Colonic mucosa (tissue), 4 donors: ENCODE measurements around the gene IFRD2. TPM values are rescaled to one million over a fixed set of nuclear protein-coding genes. Genes with fewer than 3 reads are reported as not detected.

ENCODE experiments used
- DNase-seq: peaks from one replicate; pipeline ENCODE4 v3.0.0-alpha.2; 2020
- H3K27ac ChIP-seq: fragments of 200-600 bp; one replicate; pipeline ENCODE4 v1.8.0; 2021
- H3K27me3 ChIP-seq: fragments of 200-600 bp; one replicate; pipeline ENCODE4 v1.8.0; 2021
- H3K36me3 ChIP-seq: fragments of 200-600 bp; one replicate; pipeline ENCODE4 v1.8.0; 2021
- H3K4me1 ChIP-seq: fragments of 200-600 bp; one replicate; pipeline ENCODE4 v1.8.0; 2021; ENCODE audit warnings: mild to moderate bottlenecking
- H3K4me3 ChIP-seq: fragments of 200-600 bp; one replicate; pipeline ENCODE4 v1.8.0; 2021
- H3K9ac ChIP-seq, 2 donors: one replicate each; pipeline ENCODE4 v1.7.0; 2013; ENCODE audit warnings: control low read depth in 2 of 2, low read depth in 2 of 2, low read length in 2 of 2
- H3K9me3 ChIP-seq: fragments of 200-600 bp; one replicate; pipeline ENCODE4 v1.8.0; 2021
- intact Hi-C: fragments of 100-400 bp; cut with DNase I; formaldehyde crosslinking; loops from one replicate; pipeline ENCODE4 v1.14.1; 2022
- total RNA-seq, 2 donors: library from RNA; stranded (reverse); fragmentation: NEBNext Ultra II Directional in 1 of 2; extraction: Animal tissue kit (Norgen Biotek cat#: 25700) in 1 of 2; gene quantifications; one replicate each; pipeline ENCODE4 v1.2.1, GENCODE V29; 2021
- TF ChIP-seq, protein P1 (sequence below): fragments of 200-600 bp; IDR thresholded peaks from one replicate; pipeline ENCODE4 v1.8.0; 2022; ENCODE audit warnings: antibody characterized with exemption, mild to moderate bottlenecking
- donor health status: healthy.
- donor health status: DM: no; HTN: no; CAD: no.
- donor health status: DM: no; HTN: no; CAD: no.

The IFRD2 gene
- total RNA-seq, 2 donors from 2014 or later, result 52.8 to 129 TPM

- Histone ChIP-seq H3K27me3 (no peaks in the 10 kb centered on the region), H3K4me3 (no peak overlapping the region), H3K36me3 (peaks cover 8% of the 10 kb centered on the region), H3K9ac (no peak overlapping the region), H3K9me3 (no peaks in the 10 kb centered on the region), H3K27ac (no peak overlapping the region), H3K4me1 (peaks cover 4% of the 10 kb centered on the region)
- intact Hi-C loops, result no loop called here
- TF ChIP-seq, protein P1, sequence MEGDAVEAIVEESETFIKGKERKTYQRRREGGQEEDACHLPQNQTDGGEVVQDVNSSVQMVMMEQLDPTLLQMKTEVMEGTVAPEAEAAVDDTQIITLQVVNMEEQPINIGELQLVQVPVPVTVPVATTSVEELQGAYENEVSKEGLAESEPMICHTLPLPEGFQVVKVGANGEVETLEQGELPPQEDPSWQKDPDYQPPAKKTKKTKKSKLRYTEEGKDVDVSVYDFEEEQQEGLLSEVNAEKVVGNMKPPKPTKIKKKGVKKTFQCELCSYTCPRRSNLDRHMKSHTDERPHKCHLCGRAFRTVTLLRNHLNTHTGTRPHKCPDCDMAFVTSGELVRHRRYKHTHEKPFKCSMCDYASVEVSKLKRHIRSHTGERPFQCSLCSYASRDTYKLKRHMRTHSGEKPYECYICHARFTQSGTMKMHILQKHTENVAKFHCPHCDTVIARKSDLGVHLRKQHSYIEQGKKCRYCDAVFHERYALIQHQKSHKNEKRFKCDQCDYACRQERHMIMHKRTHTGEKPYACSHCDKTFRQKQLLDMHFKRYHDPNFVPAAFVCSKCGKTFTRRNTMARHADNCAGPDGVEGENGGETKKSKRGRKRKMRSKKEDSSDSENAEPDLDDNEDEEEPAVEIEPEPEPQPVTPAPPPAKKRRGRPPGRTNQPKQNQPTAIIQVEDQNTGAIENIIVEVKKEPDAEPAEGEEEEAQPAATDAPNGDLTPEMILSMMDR, result peak; percentile 59
- peak; percentile 71 for DNase-seq
These were observed 35.0 kb downstream of the IFRD2 start for GRCh38 chr3:50256978-50257890.

DNA sequence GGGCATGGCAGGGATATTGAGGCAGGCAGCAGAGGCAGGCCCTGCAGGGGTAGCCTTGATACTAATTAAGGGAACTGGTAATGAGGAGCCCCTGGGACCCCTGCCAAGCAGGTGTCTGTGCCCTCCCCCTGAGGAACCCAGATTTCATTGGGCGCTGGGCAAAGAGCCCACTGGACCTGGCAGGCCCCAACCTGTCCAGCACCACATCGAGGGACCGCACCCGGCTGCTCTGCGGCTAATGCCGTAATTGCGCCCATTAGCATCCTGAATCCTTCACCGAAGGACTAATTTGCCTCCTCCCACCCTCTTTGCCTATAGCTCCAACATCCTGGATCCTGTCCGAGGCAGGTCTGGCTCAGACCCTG, 37.0 kb downstream of the IFRD2 start:
- H3K4me3 ChIP-seq, result no peak overlapping the region
- H3K9ac ChIP-seq, result no peak overlapping the region
- TF ChIP-seq, protein P1, result no peak
- no peaks in the 10 kb centered on the region for H3K9me3 ChIP-seq
- no peak for DNase-seq
- no peaks in the 10 kb centered on the region for H3K27me3 ChIP-seq
- H3K36me3 ChIP-seq, result peaks cover 8% of the 10 kb centered on the region
- peak overlapping the region; percentile 33 for H3K27ac ChIP-seq
- intact Hi-C loops, result no loop called here
- peaks cover 4% of the 10 kb centered on the region for H3K4me1 ChIP-seq

DNA sequence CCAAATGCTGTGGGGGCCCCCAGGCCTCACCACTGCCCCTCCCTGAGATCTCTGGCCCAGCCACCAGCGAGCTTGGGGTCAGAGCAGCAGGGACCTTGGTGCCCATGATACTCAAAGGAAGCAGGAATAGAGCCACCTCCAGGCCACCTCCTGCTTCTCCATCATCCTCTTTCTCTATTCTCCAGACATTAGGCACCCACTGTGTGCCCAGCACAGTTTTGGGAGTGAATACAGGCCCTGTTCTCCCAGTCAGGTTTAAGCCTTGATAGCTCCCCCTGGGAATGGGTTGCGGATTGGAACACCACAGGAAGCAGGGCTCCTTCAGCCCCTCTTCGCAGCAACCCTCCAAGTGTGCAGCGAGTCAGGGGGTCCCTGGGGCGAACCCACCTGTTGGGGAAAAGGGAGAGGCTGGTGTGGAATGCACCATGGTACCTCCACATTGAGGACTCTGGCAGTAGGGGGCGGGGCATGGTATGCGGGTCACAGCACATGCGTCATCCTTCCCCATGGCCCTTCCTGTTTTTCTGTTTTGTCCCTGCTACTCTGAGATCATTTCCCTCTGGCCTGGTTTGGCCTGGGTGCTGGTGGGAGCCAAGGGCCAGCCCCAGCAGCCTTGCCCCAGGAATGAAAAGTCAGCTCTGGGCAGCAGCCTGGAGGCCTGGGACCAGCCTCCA, 37.5 kb downstream of the IFRD2 start:
- intact Hi-C loops, result no loop called here
- H3K27ac ChIP-seq, result peak overlapping the region; percentile 33
- H3K27me3 ChIP-seq, result no peaks in the 10 kb centered on the region
- peaks cover 8% of the 10 kb centered on the region for H3K36me3 ChIP-seq
- H3K9ac ChIP-seq, result no peak overlapping the region
- H3K4me3 ChIP-seq, result no peak overlapping the region
- TF ChIP-seq, protein P1, result no peak
- H3K4me1 ChIP-seq, result peaks cover 3% of the 10 kb centered on the region
- no peaks in the 10 kb centered on the region for H3K9me3 ChIP-seq
- no peak for DNase-seq

DNA sequence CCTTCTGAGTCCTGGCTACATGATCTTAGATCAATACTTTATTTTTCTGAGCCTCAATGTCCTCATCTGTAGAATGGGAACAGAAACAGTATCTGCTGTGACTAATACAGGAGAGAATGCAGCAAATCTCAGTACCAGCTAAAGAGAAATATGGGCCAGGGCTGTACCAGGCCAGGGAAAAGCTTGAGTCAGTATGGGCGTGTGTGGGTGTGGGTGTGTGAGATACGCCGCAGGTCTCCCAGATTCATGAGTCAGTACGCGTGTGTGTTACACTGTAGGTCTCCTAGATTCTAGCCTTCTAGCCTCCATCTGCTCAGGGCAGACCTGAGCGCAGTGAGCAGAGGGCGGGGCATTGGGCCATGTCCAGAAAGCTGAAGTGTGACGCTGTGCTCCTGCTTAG, 41.0 kb downstream of the IFRD2 start:
- Histone ChIP-seq H3K27me3 (no peaks in the 10 kb centered on the region), H3K9me3 (no peaks in the 10 kb centered on the region), H3K36me3 (peaks cover 2% of the 10 kb centered on the region), H3K27ac (no peak overlapping the region), H3K4me3 (no peak overlapping the region), H3K9ac (no peak overlapping the region), H3K4me1 (peaks cover 4% of the 10 kb centered on the region)
- no peak for DNase-seq
- TF ChIP-seq, protein P1, result no peak
- intact Hi-C loops, result no loop called here

- no peaks in the 10 kb centered on the region for H3K9me3 ChIP-seq
- H3K9ac ChIP-seq, result no peak overlapping the region
- H3K27ac ChIP-seq, result no peak overlapping the region
- no peaks in the 10 kb centered on the region for H3K36me3 ChIP-seq
- TF ChIP-seq, protein P1, result no peak
- peaks cover 9% of the 10 kb centered on the region for H3K4me1 ChIP-seq
- H3K27me3 ChIP-seq, result no peaks in the 10 kb centered on the region
- intact Hi-C loops, result no loop called here
- H3K4me3 ChIP-seq, result no peak overlapping the region
- DNase-seq, result no peak
These were observed 41.7 kb downstream of the IFRD2 start for GRCh38 chr3:50250514-50250913.
